K562 (cell line): Measurements from ENCODE around the gene CPLX1. TPM values are rescaled to one million over a fixed set of nuclear protein-coding genes. Genes with fewer than 3 reads are reported as not detected.

Experiments used
- E2F6 ChIP-seq, 2 experiments: IDR thresholded peaks; 2 replicates each; pipeline ENCODE4 v1.6.1; 2011; ENCODE audit warnings: borderline replicate concordance in 1 of 2, control low read depth in 1 of 2, low read depth in 1 of 2, low read length in 1 of 2, mild to moderate bottlenecking in 1 of 2, mixed read lengths in 1 of 2, moderate library complexity in 1 of 2; ENCODE audit not compliant: insufficient read depth in 1 of 2, insufficient read length in 1 of 2, poor library complexity in 1 of 2, severe bottlenecking in 1 of 2; ENCODE audit errors: extremely low read depth in 1 of 2
- GTF2E2 ChIP-seq: fragments of 200-800 bp; sonication (Bioruptor generic); IDR thresholded peaks from 2 replicates; pipeline ENCODE4 v1.6.1; 2016; ENCODE audit warnings: missing genetic modification characterization, missing compliant biosample characterization
- NRF1 ChIP-seq, 2 experiments: fragments of 450-650 bp; IDR thresholded peaks in 1 of 2; conservative IDR thresholded peaks in 1 of 2; 2 replicates each; pipeline ENCODE4 v1.6.1; 2014; ENCODE audit warnings: mild to moderate bottlenecking in 2 of 2
- YY1 ChIP-seq, 3 experiments: IDR thresholded peaks; 2 replicates each; pipeline ENCODE4 v1.6.1; 2011; ENCODE audit warnings: low read length in 2 of 3, mild to moderate bottlenecking in 2 of 3, moderate library complexity in 2 of 3, borderline replicate concordance in 1 of 3, control low read depth in 1 of 3, low read depth in 1 of 3; ENCODE audit not compliant: insufficient read depth in 3 of 3, insufficient replicate concordance in 2 of 3, control insufficient read depth in 1 of 3, insufficient read length in 1 of 3; ENCODE audit errors: extremely low read depth in 1 of 3
- ZBTB7A ChIP-seq: IDR thresholded peaks from 2 replicates; pipeline ENCODE4 v1.6.1; 2011; ENCODE audit warnings: low read depth, mild to moderate bottlenecking, low read length, moderate library complexity, borderline replicate concordance; ENCODE audit not compliant: control insufficient read depth
- polyA plus RNA-seq, 8 experiments: library from polyadenylated mRNA; depleted of rRNA in 4 of 8; stranded (reverse) in 5 of 8; unstranded in 3 of 8; fragments of >200 nt; fragmentation: Nextera tagmentation in 2 of 8; fragmentation: Illumina TruSeq in 1 of 8; extraction: Ambion mirVana in 2 of 8; extraction: Trizol in 1 of 8; gene quantifications; 2 replicates each; pipeline versions ENCODE4 v1.2.1 to v1.2.3, GENCODE V29; 2011 to 2014; ENCODE audit warnings: inconsistent platforms in 1 of 8, missing spikeins in 1 of 8
- total RNA-seq, 7 experiments: library from RNA; depleted of rRNA in 6 of 7; stranded (reverse); fragments of >200 nt in 6 of 7; fragmentation: Illumina TruSeq in 2 of 7; extraction: Trizol in 2 of 7; gene quantifications; 2 replicates each; pipeline versions ENCODE4 v1.2.1 to v1.2.3, GENCODE V29; 2011 to 2021; ENCODE audit warnings: low replicate concordance in 1 of 7

The CPLX1 gene
- total and polyA plus RNA-seq, 9 of the 15 experiments (the other 6 are each of a cell fraction or from before 2014, with no cell fraction given): 0.03 to 3.3 (median 0.17) TPM; not detected in 2

GRCh38 chr4:791898-792625 is 33.9 kb downstream of the CPLX1 start (continued):
- TF ChIP-seq YY1 (IDR thresholded peaks at IDR 0.05; ENCODE audit: borderline replicate concordance in 1 of 3, control insufficient read depth in 1 of 3, extremely low read depth in 1 of 3, insufficient read depth in 3 of 3, insufficient read length in 1 of 3, insufficient replicate concordance in 2 of 3, low read depth in 1 of 3, low read length in 2 of 3): peak in 2 of 3 experiments; percentile 46 to 71
- peak in 1 of 2 experiments; percentile 45; a peak in 2 of 4 replicates for TF ChIP-seq NRF1 (conservative IDR thresholded peaks at IDR 0.05 in 1 of 2, IDR thresholded peaks at IDR 0.05 in 1 of 2)
- no peak for TF ChIP-seq GTF2E2
- TF ChIP-seq E2F6 (IDR thresholded peaks at IDR 0.05; ENCODE audit: borderline replicate concordance in 1 of 2, extremely low read depth in 1 of 2, insufficient read depth in 1 of 2, insufficient read length in 1 of 2, low read depth in 1 of 2, low read length in 1 of 2, poor library complexity in 1 of 2, severe bottlenecking in 1 of 2): peak in 1 of 2 experiments; percentile 34
- TF ChIP-seq ZBTB7A: peak; percentile 26; the same call in 1 of the 2 replicates
